Measurements from ENCODE around the gene SLC6A18. TPM values are rescaled to one million over a fixed set of nuclear protein-coding genes. Genes with fewer than 3 reads are reported as not detected.
A peak's percentile ranks its signal among the peaks of the same experiment; 100 is the strongest.

Gene SLC6A18
- total and polyA plus RNA-seq, 9 of the 15 experiments (the other 6 are each of a cell fraction or from before 2014, with no cell fraction given), result not detected

DNA sequence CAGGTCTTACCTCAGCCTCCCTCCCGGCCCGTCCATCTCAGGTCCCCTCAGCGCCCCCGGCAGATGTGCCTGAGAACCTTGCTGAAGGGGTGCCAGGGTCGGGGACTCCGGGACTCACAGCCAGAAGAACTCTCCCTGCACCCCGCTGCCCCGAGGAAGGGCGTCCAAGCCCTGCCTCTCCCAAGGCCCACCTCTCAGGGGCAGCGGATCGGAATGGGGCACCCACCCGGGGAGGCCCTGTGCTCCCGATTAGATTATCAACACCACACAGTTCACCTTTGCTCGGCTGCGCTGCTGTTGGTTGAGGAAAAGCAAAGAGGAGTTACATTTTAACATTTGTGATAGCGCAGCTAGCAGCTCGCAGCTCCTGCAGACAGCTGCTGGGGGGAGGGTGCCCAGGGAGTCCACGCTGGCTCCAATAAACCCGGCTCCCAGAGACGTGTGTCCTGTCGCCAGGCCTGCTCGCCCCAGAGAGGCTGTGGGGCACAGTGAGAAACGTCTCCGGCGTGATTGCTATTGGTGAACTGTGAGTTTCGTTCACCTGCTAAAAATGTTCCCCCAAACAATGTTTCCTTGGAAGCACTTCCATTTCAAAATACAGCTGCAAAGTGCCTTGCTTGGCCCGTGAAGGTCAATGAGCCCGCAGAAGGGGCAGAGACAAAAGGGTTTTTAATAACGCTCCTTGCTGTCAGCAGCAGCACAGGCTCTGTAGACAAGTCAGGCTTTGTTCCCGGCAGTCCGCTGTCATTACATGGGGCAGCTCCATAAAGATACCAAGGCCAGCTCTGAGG is 42.4 kb upstream of the SLC6A18 start (continued):
- TF ChIP-seq SIN3A (IDR thresholded peaks at IDR 0.05; ENCODE audit: borderline replicate concordance in 2 of 2, control insufficient read depth in 1 of 2, low read depth in 2 of 2, low read length in 2 of 2), result no peak
- no peak for TF ChIP-seq ZNF431 (CRISPR knock-in tag; IDR thresholded peaks at IDR 0.05)
- TF ChIP-seq SLC30A9 (CRISPR knock-in tag; IDR thresholded peaks at IDR 0.05), result no peak
- no peak for TF ChIP-seq SAP30 (IDR thresholded peaks at IDR 0.05; ENCODE audit: borderline replicate concordance, insufficient read depth, low read depth, low read length, poor library complexity, severe bottlenecking)
- TF ChIP-seq, protein P1, sequence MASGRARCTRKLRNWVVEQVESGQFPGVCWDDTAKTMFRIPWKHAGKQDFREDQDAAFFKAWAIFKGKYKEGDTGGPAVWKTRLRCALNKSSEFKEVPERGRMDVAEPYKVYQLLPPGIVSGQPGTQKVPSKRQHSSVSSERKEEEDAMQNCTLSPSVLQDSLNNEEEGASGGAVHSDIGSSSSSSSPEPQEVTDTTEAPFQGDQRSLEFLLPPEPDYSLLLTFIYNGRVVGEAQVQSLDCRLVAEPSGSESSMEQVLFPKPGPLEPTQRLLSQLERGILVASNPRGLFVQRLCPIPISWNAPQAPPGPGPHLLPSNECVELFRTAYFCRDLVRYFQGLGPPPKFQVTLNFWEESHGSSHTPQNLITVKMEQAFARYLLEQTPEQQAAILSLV (tag; IDR thresholded peaks at IDR 0.05), result no peak
- 0 out of 4 replicates have a peak, but pooled peaks of 1 of the 2 experiments have one; percentile 30 for TF ChIP-seq RCOR1 (IDR thresholded peaks at IDR 0.05; ENCODE audit: borderline replicate concordance in 1 of 2, low read depth in 2 of 2, low read length in 2 of 2)
- TF ChIP-seq YY1 (IDR thresholded peaks at IDR 0.05; ENCODE audit: borderline replicate concordance in 1 of 3, control insufficient read depth in 1 of 3, extremely low read depth in 1 of 3, insufficient read depth in 3 of 3, insufficient read length in 1 of 3, insufficient replicate concordance in 2 of 3, low read depth in 1 of 3, low read length in 2 of 3), result no peak
- TF ChIP-seq NRF1 (conservative IDR thresholded peaks at IDR 0.05 in 1 of 2, IDR thresholded peaks at IDR 0.05 in 1 of 2), result peak in 1 of 2 experiments; percentile 21; a peak in 1 of 4 replicates
- peak; percentile 29; the same call in 1 of the 2 replicates for TF ChIP-seq CXXC5 (CRISPR knock-in tag; IDR thresholded peaks at IDR 0.05)
- no peak for TF ChIP-seq HMGN3 (IDR thresholded peaks at IDR 0.05; ENCODE audit: borderline replicate concordance, extremely low read depth, insufficient read length, low read depth, low read length)
- no peak for TF ChIP-seq U2AF2 (optimal IDR thresholded peaks at IDR 0.05; ENCODE audit: low read depth, low read length)
- 0 out of 6 replicates have a peak, but pooled peaks of 1 of the 3 experiments have one; percentile 30 for TF ChIP-seq ZBTB11 (CRISPR knock-in tag; IDR thresholded peaks at IDR 0.05)
- TF ChIP-seq, protein P2, sequence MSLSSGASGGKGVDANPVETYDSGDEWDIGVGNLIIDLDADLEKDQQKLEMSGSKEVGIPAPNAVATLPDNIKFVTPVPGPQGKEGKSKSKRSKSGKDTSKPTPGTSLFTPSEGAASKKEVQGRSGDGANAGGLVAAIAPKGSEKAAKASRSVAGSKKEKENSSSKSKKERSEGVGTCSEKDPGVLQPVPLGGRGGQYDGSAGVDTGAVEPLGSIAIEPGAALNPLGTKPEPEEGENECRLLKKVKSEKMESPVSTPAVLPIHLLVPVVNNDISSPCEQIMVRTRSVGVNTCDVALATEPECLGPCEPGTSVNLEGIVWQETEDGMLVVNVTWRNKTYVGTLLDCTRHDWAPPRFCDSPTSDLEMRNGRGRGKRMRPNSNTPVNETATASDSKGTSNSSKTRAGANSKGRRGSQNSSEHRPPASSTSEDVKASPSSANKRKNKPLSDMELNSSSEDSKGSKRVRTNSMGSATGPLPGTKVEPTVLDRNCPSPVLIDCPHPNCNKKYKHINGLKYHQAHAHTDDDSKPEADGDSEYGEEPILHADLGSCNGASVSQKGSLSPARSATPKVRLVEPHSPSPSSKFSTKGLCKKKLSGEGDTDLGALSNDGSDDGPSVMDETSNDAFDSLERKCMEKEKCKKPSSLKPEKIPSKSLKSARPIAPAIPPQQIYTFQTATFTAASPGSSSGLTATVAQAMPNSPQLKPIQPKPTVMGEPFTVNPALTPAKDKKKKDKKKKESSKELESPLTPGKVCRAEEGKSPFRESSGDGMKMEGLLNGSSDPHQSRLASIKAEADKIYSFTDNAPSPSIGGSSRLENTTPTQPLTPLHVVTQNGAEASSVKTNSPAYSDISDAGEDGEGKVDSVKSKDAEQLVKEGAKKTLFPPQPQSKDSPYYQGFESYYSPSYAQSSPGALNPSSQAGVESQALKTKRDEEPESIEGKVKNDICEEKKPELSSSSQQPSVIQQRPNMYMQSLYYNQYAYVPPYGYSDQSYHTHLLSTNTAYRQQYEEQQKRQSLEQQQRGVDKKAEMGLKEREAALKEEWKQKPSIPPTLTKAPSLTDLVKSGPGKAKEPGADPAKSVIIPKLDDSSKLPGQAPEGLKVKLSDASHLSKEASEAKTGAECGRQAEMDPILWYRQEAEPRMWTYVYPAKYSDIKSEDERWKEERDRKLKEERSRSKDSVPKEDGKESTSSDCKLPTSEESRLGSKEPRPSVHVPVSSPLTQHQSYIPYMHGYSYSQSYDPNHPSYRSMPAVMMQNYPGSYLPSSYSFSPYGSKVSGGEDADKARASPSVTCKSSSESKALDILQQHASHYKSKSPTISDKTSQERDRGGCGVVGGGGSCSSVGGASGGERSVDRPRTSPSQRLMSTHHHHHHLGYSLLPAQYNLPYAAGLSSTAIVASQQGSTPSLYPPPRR (CRISPR knock-in tag; IDR thresholded peaks at IDR 0.05; ENCODE audit: borderline replicate concordance), result no peak
- no peak for TF ChIP-seq NCOA4 (IDR thresholded peaks at IDR 0.05; ENCODE audit: partially characterized antibody)

All from K562 (cell line).